ELR (cell line): ENCODE data around the gene STKLD1.
"Not testable (repeated sequence)": the region's sequence is repeated elsewhere in the genome, so short reads cannot be mapped to it uniquely, and the experiment has no call there.

Experiments used
- DNase-seq: peaks from one replicate; pipeline ENCODE4 v3.0.0-alpha.2; 2015; ENCODE audit warnings: low read depth

The STKLD1 gene

GRCh38 chr9:133362359-133363044 lies 13.7 kb upstream of the STKLD1 start:
- DNase-seq: no peak

DNA sequence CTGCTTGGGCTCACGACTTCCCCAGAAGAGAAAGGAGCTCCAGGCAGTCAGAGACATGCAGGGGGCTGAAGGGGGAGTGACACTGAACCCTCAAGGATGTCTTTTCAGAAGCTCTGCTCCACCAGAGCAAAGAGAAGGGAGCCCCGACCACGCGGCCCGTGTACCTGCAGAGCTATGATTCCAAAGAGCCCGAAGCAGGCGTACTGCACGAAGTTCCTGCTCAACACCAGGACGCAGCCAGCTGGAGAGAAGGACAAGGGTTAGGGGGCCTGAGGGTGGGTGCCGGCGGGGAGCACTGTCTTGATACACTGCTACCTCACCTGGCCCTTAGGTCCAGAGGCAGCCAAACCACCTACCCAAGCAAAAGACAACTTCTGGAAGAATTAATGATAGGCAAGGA lies 9.7 kb upstream of the STKLD1 start:
- no peak for DNase-seq

DNA sequence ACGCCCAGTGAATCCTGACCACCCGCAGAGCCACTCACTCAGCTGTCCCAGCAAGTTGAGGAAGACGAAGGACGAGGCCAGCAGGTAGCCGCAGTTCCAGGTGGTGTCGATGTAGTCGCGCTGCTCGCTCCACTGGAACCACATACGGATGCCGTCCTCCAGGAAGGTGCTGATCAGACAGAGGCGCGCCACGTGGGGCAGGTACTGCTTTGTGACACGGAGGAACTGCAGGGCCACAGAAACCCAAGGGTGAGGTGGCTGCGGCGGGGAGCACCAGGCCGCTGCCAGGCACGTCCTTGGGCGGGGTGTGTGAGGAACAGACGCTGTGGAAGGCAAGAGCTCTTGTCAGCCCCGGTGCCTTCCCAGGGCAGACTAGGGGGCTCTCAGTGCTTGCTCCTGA lies 8.9 kb upstream of the STKLD1 start:
- no peak for DNase-seq

- no peak for DNase-seq
Measured at GRCh38 chr9:133367778-133368177, 8.4 kb upstream of the STKLD1 start.

GRCh38 chr9:133368249-133368881 lies 7.8 kb upstream of the STKLD1 start:
- no peak for DNase-seq

DNA sequence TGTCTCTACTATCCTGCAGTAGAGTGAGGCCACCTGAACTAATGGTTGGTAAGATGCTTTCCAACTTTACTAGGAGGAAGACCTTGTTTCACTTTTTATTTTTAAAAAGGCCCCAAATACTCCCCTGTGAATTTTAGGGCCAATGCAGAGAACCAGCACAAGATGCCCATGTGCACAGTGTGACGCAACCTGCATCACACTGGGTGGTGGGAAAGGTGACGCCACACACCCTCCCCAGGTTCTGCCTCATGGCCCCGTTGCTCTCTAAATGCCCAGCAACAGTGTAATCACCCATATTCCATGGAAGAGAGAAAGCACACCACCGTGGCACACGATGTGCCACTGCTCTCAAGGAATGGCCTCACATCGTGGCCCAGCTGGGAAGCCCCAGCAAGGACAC lies 6.7 kb upstream of the STKLD1 start:
- no peak for DNase-seq

GRCh38 chr9:133369933-133370332 lies 6.2 kb upstream of the STKLD1 start:
- no peak for DNase-seq

DNA sequence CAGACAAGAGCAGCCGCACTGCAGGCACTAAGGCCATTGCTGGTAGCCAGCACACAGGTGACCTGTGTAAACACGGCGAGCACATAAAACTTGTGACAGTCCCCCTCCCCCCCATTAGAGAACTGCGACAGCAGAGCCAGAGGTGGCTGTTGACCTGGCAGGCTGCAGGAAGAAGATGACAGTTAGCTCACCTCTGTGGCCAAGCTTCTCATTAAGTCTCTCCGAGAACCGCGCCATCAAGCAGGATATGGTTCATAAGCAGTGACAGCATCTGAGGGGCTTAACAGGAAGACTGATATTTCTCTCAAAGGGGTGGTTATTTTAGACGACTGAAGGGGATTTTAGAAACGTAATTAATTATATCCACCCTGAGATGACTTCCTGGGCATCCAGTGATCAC lies 5.5 kb upstream of the STKLD1 start:
- DNase-seq: no peak

DNA sequence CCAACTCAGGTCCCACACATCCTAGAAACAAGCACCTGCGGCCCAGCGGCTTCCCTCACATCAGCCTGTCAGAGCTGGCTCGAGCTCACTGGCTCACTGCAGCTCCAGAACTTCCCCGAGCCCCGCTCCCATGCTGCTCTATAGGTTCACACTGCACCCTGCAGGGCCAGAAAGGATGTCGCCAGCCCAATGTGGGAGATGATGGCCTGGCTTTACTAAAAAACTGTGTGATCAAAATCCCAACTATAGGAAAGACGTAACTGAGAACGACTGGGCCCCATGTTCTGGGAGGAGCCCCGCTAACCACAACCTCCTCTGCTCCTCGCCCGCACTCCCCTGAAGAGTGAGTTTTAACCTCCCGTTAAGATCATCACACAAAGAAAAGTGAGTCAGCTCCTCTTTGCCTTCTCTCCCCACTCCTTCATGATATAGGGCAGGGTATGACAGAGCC lies 4.9 kb upstream of the STKLD1 start:
- no peak for DNase-seq

- no peak for DNase-seq
Measured at GRCh38 chr9:133372144-133372543, 4.0 kb upstream of the STKLD1 start.

DNA sequence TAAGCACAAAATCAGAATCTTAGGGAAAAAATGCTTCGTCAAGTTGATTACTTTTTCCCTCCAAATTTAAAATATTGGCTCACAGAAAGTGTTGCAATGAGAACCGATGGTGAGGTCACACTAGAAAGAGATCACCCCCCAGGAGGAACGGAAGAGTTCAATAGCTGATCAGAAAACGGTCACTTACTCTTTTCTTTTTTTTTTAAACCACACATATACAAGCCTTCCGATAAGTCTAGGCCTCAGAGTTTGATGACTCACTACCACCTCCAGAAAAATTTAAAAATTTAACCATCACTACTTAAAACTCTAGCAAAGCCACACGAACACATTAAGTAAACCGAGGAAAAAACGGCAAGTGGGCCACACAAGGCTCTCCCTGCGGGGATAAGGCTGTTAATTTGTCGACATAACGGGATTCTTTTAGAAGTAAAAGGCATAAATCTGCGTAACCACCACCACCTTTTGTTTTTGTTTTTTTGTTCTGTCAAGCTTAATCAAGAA lies 1.5 kb upstream of the STKLD1 start:
- peak; percentile 82 for DNase-seq

DNA sequence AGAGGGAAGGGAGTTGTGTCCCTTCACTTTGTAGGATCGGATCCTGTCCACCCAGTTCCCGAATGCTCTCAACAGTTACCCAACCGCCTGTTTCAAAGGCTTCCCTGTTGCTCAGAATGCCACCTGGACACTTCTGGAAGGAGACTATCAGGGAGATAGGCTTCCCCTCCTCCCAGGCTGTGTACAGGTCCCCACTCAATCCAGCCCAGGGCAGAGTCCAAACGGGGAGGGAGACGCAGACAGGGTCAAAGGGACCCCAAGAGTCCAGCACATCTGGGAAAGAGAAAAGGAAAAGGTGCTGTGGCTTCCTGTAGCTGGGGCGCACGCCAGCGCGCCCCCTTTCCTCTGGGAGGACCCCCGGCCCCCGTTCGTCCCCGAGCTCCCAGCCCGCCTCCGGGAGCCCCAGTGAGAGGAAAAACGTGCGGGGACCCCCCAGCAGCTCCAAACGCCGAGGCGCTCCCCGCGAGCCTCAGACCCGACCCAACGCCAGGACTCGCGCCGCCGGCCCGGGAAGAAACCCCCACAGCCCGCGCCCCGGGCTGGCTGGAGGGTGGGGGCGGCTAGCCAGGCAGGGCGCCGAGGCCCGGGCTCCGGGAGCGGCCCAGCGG lies 946 bp upstream of the STKLD1 start:
- DNase-seq: peak; percentile 63

DNA sequence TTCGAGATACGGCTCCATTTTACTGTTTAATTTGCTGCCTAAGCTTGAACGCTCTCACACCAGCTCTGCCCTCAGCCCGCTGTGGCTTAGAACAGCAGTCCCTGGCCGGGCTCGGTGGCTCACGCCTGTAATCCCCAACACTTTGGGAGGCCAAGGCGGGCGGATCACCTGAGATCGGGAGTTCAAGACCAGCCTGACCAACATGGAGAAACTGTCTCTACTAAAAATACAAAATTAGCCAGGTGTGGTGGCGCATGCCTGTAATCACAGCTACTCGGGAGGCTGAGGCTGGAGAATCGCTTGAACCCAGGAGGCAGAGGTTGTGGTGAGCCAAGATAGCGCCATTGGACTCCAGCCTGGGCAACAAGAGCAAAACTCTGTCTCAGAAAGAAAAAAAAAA lies 1.1 kb downstream of the STKLD1 start:
- DNase-seq: not testable (repeated sequence)

- peak; percentile 39 for DNase-seq
Measured at GRCh38 chr9:133377721-133378216, 1.6 kb downstream of the STKLD1 start.

GRCh38 chr9:133378408-133378962 lies 2.3 kb downstream of the STKLD1 start:
- DNase-seq: no peak

- no peak for DNase-seq
Measured at GRCh38 chr9:133379153-133380086, 3.3 kb downstream of the STKLD1 start.

- DNase-seq: no peak
Measured at GRCh38 chr9:133380734-133381133, 4.6 kb downstream of the STKLD1 start.

GRCh38 chr9:133382507-133383141 lies 6.5 kb downstream of the STKLD1 start:
- DNase-seq: no peak

DNA sequence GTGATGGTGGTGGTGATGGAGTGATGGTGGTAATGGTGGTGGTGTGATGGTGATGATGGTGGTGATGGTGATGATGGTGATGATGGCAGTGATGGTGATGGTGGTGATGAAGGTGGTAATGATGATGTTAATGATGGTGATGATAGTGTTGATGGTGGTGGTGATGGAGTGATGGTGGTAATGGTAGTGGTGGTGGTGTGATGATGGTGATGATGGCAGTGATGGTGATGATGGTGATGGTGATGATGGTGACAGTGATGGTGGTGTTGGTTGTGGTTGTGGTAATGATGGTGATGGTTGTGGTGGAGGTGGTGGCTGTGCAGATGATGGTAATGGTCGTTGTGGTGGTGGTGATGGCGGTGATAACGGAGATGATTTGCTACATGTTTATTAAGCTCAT lies 7.3 kb downstream of the STKLD1 start:
- DNase-seq: no peak

DNA sequence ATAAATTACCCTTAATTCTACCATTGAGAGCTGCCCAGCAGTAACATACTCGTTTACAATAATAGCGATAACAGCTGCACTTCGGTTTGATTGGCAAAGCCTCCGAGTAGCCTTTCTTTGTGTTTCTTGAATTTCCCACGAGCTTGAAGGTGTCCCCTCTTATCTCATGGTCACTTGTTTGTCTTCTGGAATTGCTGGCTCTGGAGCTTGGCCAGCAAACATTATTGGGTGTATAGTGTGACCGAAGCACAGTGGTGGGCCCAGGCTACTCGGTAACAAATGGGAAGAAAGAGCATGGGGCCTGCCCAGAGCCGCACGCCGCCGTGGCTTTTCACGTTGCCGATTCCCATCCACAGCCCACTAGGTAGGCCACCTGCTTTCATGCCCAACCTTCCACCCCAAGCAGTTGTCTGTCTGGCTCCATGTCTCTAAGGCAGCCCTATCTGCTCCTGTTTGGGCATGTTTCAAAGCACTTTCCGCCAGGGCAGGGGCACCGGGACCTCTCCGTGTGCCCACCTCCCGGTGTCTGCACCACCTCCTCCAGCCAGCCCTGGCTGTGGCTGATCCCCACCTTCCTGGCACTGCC lies 8.7 kb downstream of the STKLD1 start:
- no peak for DNase-seq

DNA sequence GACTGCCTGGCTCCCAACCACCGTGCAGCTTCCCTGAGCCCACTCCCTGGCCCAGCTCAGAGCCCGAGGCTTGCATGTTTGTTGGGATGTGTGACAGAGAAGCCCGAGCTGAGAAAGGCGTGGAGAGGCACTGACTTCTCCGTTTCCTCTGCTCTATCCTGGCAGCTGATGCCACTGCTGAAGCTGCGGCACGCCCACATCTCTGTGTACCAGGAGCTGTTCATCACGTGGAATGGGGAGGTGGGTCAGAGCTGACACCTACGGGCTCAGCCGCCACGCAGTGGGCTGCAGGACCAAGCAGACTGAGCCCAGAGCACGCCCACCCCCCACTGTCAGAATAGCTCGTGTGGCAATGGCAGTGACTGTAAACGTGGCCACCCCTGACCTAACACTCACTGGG lies 9.3 kb downstream of the STKLD1 start:
- no peak for DNase-seq
